Measurements from ENCODE around the gene PHTF2. TPM values are rescaled to one million over a fixed set of nuclear protein-coding genes. Genes with fewer than 3 reads are reported as not detected.

The PHTF2 gene
- total and polyA plus RNA-seq, 2 experiments from 2014 or later, result 13.3 to 26.9 TPM

DNA sequence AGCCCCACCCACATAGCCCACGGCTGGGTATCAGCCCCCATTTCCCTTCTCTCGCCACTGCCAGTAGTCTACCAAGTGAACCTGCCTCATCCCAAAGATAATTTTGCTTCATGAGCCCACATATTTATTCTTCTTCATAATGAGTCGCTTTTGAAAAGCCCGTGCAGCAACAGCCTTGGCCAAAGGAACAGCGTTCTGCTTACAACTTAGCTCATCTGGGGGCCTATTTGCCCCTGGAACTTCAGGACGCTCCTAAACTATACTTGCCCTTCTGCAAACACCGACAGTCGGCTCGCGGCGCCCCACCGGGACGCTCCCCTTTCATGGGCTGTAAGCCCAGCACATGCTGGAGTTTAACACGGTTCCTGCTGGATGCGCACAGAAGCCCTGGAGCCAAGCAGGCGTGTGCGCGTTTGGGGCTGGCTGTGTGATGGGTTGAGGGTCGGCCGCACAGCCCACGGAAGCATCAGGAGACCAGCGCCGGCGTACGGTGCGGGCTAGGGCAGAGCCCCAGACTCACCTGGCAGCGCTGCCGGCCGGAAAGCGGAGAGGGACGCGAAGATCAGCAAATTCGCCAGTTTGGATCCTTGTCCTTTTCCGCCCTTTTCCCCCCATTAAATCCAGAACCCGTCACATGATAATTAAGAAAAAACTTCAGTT is 709 bp upstream of the PHTF2 start:
- H3K4me2 ChIP-seq, result peak overlapping the region; percentile 84
- peaks cover 12% of the 10 kb centered on the region for H3K4me1 ChIP-seq (ENCODE audit: insufficient read depth)
- no peaks in the 10 kb centered on the region for H3K9me3 ChIP-seq (ENCODE audit: low read depth)
- H3K4me3 ChIP-seq, result peak overlapping the region; percentile 31
- TF ChIP-seq, protein P1, sequence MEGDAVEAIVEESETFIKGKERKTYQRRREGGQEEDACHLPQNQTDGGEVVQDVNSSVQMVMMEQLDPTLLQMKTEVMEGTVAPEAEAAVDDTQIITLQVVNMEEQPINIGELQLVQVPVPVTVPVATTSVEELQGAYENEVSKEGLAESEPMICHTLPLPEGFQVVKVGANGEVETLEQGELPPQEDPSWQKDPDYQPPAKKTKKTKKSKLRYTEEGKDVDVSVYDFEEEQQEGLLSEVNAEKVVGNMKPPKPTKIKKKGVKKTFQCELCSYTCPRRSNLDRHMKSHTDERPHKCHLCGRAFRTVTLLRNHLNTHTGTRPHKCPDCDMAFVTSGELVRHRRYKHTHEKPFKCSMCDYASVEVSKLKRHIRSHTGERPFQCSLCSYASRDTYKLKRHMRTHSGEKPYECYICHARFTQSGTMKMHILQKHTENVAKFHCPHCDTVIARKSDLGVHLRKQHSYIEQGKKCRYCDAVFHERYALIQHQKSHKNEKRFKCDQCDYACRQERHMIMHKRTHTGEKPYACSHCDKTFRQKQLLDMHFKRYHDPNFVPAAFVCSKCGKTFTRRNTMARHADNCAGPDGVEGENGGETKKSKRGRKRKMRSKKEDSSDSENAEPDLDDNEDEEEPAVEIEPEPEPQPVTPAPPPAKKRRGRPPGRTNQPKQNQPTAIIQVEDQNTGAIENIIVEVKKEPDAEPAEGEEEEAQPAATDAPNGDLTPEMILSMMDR (IDR thresholded peaks at IDR 0.05; ENCODE audit: poor library complexity), result no peak
- TF ChIP-seq EZH2 (IDR thresholded peaks at IDR 0.05; ENCODE audit: borderline replicate concordance), result no peak
- no peak for TF ChIP-seq EZH2phosphoT487 (IDR thresholded peaks at IDR 0.05; ENCODE audit: low read depth, severe bottlenecking, unreplicated experiment)
- H3K9me2 ChIP-seq (replicated peaks; ENCODE audit: insufficient read depth), result no peaks in the 10 kb centered on the region
- no peak for DNase-seq (ENCODE audit: low spot score)
- H3K27me3 ChIP-seq, result no peaks in the 10 kb centered on the region
- H2AFZ ChIP-seq, result peak overlapping the region; percentile 58
- H3K79me2 ChIP-seq, result peaks cover 64% of the 10 kb centered on the region
- H3K36me3 ChIP-seq (replicated peaks; ENCODE audit: insufficient read depth, low read depth), result no peaks in the 10 kb centered on the region
- no peaks in the 10 kb centered on the region for H4K20me1 ChIP-seq (ENCODE audit: insufficient read depth, poor library complexity, severe bottlenecking)
- WGBS (ENCODE audit: low lambda C conversion rate, missing lambda C conversion rate), result under 1% methylated on average over 35 of the region's 35 CpGs
- H3K27ac ChIP-seq, result peak overlapping the region; percentile 82

DNA sequence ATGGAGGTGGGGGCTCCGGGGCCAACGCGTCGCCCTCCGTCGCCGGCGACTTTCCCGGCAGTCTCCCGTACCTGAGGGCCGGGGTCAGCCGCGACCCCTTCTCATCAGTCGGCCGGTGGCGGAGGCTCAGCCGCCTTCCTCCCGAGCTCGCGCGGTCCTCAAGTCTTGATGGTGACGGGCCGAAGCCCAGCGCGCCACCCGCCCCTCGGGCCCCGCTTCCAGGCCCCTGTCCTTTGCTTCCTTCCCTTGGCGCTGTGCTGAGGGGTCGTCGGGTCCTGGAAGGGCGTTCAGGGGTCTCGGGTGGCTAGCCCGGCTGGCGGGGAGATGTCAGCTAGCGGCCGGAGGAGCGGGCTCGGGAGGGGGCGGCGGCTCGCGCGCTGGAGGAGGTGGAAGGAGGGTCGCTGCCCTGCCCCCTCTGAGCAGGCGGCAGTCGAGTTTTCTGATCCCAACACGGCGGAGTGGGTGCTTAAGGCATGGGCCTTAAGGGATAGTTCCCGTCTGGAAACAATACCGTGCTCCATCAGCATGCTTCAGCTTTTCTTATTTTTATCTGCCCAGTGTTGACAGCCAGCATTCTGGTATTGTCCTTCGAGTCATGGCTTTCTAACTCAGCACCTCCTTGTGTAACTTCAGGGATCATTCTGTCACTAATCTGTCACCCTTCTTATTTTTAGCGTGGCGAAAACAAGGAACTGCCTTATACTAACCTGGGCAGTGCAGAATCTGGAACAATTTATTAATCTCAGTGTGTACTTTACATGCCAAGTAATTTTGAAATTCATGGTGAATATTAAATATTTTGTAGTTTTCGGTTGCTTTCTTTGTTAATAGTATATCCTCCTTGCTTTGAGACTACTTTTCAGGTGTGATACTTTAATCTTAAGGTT is 748 bp downstream of the PHTF2 start:
- peaks cover 72% of the 10 kb centered on the region for H3K79me2 ChIP-seq
- 3% methylated on average over 44 of the region's 55 CpGs for WGBS (ENCODE audit: low lambda C conversion rate, missing lambda C conversion rate)
- H2AFZ ChIP-seq, result peak overlapping the region; percentile 70

DNA sequence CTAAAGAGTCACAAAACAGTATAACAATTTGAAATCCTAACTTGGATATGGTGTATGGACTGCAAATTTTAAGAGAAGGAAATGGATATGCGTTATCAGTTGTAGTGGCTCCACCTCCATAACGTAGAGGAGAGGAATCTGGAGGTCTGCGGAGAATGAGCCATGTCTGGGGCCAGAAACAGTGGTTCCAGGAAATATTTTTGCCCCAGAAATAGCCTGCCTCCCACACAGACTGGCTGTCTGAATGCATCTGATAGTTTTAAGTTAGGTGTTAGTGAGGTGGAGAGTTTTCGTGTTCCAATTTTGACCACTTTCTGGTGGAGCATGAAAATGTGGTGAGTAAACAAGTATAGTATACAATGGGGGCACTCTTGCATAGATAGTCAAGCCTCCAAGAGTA is 1.6 kb downstream of the PHTF2 start:
- Histone ChIP-seq H4K20me1 (ENCODE audit: insufficient read depth, poor library complexity, severe bottlenecking) (no peaks in the 10 kb centered on the region), H3K4me1 (ENCODE audit: insufficient read depth) (peaks cover 12% of the 10 kb centered on the region), H3K36me3 (replicated peaks; ENCODE audit: insufficient read depth, low read depth) (no peaks in the 10 kb centered on the region), H3K9me2 (replicated peaks; ENCODE audit: insufficient read depth) (no peaks in the 10 kb centered on the region), H3K27ac (peak overlapping the region; percentile 79), H3K9me3 (ENCODE audit: low read depth) (no peaks in the 10 kb centered on the region), H3K4me2 (peak overlapping the region; percentile 71), H3K27me3 (no peaks in the 10 kb centered on the region), H3K4me3 (peak overlapping the region; percentile 72), H3K79me2 (peaks cover 72% of the 10 kb centered on the region), H2AFZ (no peak overlapping the region)
- WGBS (ENCODE audit: low lambda C conversion rate, missing lambda C conversion rate), result 39% methylated on average over 4 of the region's 4 CpGs
- TF ChIP-seq, protein P1 (IDR thresholded peaks at IDR 0.05; ENCODE audit: poor library complexity), result no peak
- TF ChIP-seq EZH2phosphoT487 (IDR thresholded peaks at IDR 0.05; ENCODE audit: low read depth, severe bottlenecking, unreplicated experiment), result no peak
- TF ChIP-seq EZH2 (IDR thresholded peaks at IDR 0.05; ENCODE audit: borderline replicate concordance), result no peak
- peak; percentile 17 for DNase-seq (ENCODE audit: low spot score)

More for the DNA sequence above, 748 bp downstream of the PHTF2 start:
- peak overlapping the region; percentile 72 for H3K4me3 ChIP-seq
- no peaks in the 10 kb centered on the region for H3K9me2 ChIP-seq (replicated peaks; ENCODE audit: insufficient read depth)
- H3K27me3 ChIP-seq, result no peaks in the 10 kb centered on the region
- H3K9me3 ChIP-seq (ENCODE audit: low read depth), result no peaks in the 10 kb centered on the region
- peak; percentile 61 for DNase-seq (ENCODE audit: low spot score)
- peaks cover 12% of the 10 kb centered on the region for H3K4me1 ChIP-seq (ENCODE audit: insufficient read depth)
- peak overlapping the region; percentile 79 for H3K27ac ChIP-seq
- H3K4me2 ChIP-seq, result peak overlapping the region; percentile 71
- TF ChIP-seq EZH2phosphoT487 (IDR thresholded peaks at IDR 0.05; ENCODE audit: low read depth, severe bottlenecking, unreplicated experiment) (no peak), EZH2 (IDR thresholded peaks at IDR 0.05; ENCODE audit: borderline replicate concordance) (no peak)
- TF ChIP-seq, protein P1 (IDR thresholded peaks at IDR 0.05; ENCODE audit: poor library complexity), result no peak
- no peaks in the 10 kb centered on the region for H4K20me1 ChIP-seq (ENCODE audit: insufficient read depth, poor library complexity, severe bottlenecking)
- no peaks in the 10 kb centered on the region for H3K36me3 ChIP-seq (replicated peaks; ENCODE audit: insufficient read depth, low read depth)

All from hepatocyte (in vitro differentiated cells).